H1 (cell line): ENCODE measurements around the gene C14orf132.

Experiments
- CTCF ChIP-seq, 3 experiments: IDR thresholded peaks; 1 replicate in 2 of 3; 2 replicates in 1 of 3; pipeline versions ENCODE4 v1.5.1 to v1.6.1; 2011; ENCODE audit warnings: low read length in 3 of 3, mild to moderate bottlenecking in 3 of 3, inconsistent platforms in 2 of 3, low read depth in 1 of 3, moderate library complexity in 1 of 3; ENCODE audit not compliant: insufficient read depth in 1 of 3; ENCODE audit errors: control extremely low read depth in 1 of 3
- TAF1 ChIP-seq: IDR thresholded peaks from 2 replicates; pipeline ENCODE4 v1.6.1; 2011; ENCODE audit warnings: mild to moderate bottlenecking, low read depth, low read length

- no peak for TF ChIP-seq CTCF (IDR thresholded peaks at IDR 0.05; ENCODE audit: control extremely low read depth in 1 of 3, insufficient read depth in 1 of 3, low read depth in 1 of 3, low read length in 3 of 3)
- no peak for TF ChIP-seq TAF1
Observed at GRCh38 chr14:96077983-96078624, 38.9 kb downstream of the C14orf132 start.
